Activated T-helper 9 cell treated with anti-CD3 and anti-CD28 coated beads, Interleukin-2, amount 50 U/mL, for 16 hours (primary cell): ENCODE data around the gene VTI1B.
A peak's percentile ranks its signal among the peaks of the same experiment; 100 is the strongest.

Experiments
- DNase-seq: peaks from one replicate; pipeline ENCODE4 v3.0.0-alpha.2; 2020; ENCODE audit warnings: low read depth

The VTI1B gene

GRCh38 chr14:67679006-67679405, 4.6 kb upstream of the VTI1B start:
- no peak for DNase-seq

GRCh38 chr14:67675219-67675582, 769 bp upstream of the VTI1B start:
- DNase-seq, result no peak

DNA sequence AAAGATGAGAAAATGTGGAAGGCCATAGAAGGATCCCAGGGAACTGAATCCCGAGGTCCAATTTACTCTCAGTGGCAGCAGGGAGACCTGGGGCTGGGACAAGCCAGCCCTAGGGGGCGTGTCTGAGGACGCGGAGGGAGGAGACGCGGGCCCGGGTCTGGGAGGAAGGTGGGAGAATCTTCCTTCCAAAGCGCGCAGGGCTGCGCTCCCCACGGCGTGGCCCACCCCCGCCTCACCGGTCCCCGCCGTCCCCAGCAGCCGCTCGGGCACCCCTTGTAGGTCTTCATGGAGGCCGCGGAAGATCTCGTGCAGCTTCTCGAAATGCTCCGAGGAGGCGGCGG, 323 bp downstream of the VTI1B start:
- DNase-seq, result peak; percentile 31

GRCh38 chr14:67673451-67673850, 981 bp downstream of the VTI1B start:
- DNase-seq, result no peak

DNA sequence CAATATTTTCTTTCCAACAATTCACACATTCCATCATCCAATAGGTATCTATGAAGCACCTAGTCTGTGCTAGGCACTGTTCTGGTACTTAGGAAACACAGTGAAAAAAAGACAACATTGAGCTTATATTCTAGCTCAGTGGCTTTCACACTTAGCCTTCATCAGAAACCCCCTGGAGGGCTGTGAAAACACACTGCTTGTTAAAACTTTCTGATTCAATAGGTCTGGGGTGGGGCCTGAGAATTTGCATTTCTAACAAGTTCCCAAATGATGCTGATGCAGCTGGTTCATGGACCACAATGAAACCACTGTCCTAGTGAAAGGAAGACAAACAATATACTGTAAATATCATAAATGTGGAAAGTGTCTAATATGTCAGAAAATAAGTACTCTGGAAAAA, 5.9 kb downstream of the VTI1B start:
- no peak for DNase-seq

- no peak for DNase-seq
These were observed 7.5 kb downstream of the VTI1B start for GRCh38 chr14:67666750-67667449.

DNA sequence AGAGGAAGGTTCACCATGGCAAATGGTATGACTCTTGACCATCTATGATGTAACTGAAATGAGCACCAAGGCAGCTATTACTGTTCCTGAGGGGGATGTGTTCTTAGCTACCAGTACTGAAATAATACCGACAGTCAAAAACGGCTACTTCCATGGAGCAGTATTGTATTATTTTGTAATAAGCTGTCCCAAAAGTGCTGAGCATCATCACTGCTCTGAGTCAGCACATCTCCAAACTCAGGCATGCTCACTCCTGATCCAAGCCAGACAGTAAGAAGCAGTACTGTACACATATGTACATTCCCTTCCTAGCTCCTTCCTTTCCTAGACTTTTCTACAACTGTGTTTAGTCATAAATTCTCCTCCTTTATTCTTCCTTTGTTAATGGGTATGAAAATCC, 8.6 kb downstream of the VTI1B start:
- DNase-seq, result no peak

- no peak for DNase-seq
These were observed 10.8 kb downstream of the VTI1B start for GRCh38 chr14:67663633-67664032.

GRCh38 chr14:67653651-67654280, 20.7 kb downstream of the VTI1B start:
- DNase-seq, result no peak

- no peak for DNase-seq
These were observed 22.2 kb downstream of the VTI1B start for GRCh38 chr14:67652189-67652588.

DNA sequence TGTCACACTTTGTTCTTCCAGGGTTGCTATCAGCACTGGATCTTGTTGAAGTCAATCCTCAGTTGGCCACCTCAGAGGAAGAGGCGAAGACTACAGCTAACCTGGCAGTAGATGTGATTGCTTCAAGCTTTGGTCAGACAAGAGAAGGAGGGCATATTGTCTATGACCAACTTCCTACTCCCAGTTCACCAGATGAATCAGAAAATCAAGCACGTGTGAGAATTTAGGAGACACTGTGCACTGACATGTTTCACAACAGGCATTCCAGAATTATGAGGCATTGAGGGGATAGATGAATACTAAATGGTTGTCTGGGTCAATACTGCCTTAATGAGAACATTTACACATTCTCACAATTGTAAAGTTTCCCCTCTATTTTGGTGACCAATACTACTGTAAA, 23.7 kb downstream of the VTI1B start:
- DNase-seq, result no peak

DNA sequence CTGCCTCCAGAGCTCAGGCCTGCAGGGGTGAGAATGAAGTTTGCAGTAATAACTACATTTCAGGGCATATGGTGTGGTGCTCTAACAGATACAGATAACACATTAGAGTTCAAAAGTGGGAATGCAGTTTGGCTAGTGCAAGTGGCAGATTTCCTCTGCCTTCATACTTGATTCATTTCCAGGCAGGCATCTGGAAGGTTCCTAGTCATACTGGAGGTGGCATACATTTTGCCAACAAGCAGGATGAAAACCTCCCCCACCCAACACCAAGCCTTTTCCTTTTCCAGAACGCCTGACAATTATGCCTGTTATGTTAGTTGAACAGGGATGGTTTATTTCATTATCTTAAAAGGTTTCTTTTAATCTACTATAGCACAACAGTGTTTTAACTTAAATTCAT, 24.3 kb downstream of the VTI1B start:
- no peak for DNase-seq

DNA sequence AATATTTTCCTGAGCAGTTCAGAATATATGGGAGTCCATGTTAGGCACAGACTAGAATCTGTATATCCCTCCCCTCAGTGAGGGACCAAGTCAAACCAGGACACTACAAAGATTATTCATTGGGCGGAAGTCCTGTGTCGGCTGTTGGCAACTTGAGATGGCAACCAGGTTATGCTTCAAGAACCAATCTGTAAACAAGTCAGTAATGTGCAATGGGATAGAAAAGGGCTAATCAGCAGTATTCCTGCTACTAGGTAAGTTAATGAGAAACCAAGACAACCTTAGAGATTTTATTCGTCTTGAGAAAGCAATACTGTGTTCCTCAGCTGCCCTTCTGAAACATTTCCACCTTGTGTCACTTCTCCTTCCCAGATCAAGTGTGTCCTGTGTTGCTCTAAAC, 28.3 kb downstream of the VTI1B start:
- DNase-seq, result no peak

DNA sequence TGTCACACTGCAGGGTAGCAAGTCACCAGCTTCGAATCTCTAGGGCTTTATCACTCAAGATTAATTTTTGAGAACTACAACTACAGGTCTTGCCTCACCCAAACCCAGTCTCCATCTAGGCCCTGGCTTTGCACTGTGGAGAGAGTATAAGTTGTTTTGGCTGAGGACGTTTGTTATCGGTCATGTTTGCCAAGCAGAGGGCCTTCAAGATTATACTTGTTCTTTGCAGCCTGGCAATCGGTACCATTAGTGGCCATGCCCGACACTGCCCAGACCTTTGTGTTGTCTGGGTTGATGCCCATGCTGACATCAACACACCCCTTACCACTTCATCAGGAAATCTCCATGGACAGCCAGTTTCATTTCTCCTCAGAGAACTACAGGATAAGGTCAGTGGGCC, 29.0 kb downstream of the VTI1B start:
- no peak for DNase-seq

DNA sequence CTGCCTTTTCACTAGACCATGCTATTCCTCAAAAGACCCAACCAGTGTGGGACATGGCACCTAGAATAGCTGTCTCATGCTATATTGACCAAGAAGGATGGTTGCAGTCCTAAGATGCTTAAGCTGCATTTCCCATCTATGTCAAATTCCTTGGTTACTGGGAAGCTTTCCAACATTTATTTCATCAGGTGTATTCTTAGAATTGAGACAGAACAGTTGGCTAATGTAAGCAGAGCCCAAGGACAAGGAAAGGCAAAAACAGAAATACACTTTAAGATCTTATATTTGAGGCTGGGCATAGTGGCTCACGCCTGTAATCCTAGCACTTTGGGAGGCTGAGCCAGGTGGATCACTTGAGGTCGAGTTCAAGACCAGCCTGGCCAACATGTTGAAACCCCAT, 30.0 kb downstream of the VTI1B start:
- DNase-seq, result no peak

DNA sequence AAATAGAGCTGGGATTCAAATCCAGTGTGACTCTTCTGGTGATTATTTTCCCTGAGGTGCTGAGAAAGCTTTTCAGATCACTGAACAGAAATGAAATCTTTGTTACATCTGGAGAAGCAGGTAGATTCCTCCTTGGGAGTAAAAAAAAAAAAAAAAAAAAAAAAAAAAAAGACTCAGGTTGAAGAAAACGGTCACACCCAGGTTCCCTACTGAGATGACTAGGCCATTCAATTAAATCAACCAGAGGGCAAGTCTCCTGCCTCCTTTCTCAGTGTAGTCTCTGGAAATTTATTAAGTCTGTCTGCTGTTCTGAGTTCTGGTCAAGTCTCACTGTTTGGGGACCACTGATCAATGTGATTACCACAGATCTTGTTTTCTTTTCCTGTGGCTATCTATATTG, 30.7 kb downstream of the VTI1B start:
- no peak for DNase-seq

DNA sequence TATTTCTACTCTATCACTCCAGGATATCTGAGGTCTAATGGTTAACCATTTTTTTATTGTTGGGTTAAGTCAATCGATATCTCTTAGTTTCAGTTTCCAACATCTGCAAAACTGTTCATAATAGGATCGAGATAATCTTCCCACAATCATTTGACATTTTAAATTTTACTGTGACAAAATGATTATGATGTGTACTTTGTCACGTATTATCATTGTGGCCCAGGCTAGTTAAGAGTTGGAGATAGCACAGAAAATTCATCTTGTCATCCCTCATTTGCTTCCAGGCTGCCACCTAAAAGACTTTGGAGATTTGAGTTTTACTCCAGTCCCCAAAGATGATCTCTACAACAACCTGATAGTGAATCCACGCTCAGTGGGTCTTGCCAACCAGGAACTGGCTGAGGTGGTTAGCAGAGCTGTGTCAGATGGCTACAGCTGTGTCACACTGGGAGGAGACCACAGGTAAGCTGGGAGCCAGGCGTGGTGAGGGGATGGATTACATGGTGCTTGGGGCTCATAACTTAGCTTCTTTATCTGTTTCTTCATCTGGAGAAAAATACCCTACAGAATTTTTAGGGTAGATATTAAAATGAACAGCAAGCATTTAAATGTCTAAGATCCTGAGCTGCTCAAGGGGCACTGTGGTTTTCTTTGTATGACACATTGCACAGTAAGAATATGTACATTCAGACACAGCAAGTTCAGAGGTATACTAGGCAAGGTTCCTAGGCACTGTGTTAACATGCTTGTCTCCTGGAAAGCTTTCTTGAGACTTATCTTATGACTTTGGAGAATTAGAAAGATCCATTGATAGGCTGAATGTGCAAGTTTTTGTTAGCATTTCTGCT, 32.3 kb downstream of the VTI1B start:
- no peak for DNase-seq

- DNase-seq, result no peak
These were observed 33.0 kb downstream of the VTI1B start for GRCh38 chr14:67641480-67641879.

GRCh38 chr14:67638642-67639041, 35.8 kb downstream of the VTI1B start:
- DNase-seq, result no peak

DNA sequence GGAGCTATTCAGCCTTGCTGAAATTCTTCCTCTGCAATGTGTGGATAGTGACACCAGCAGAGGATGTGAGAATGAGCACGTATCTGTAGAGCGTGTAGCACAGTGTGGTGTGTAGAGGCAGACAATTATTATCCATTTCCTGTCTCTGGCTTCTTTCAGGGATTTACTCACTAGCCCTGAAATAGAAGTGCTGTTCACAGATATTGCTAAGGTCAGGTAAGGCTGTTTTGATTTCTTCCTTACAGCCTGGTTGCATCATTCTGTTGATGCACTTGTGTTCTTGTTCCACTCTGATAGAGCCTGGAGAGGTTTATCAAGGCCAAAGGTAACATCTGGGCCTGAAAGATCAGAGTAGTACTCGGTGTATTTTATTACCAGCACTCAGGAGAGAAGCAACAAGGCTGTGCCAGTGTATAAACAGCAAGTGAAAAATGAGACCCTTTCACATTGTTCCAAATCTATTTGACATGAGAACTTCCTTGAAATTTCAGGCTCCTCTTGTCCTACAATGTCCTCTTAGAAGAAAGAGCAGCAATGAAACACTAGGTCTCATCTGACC, 38.0 kb downstream of the VTI1B start:
- DNase-seq, result no peak

DNA sequence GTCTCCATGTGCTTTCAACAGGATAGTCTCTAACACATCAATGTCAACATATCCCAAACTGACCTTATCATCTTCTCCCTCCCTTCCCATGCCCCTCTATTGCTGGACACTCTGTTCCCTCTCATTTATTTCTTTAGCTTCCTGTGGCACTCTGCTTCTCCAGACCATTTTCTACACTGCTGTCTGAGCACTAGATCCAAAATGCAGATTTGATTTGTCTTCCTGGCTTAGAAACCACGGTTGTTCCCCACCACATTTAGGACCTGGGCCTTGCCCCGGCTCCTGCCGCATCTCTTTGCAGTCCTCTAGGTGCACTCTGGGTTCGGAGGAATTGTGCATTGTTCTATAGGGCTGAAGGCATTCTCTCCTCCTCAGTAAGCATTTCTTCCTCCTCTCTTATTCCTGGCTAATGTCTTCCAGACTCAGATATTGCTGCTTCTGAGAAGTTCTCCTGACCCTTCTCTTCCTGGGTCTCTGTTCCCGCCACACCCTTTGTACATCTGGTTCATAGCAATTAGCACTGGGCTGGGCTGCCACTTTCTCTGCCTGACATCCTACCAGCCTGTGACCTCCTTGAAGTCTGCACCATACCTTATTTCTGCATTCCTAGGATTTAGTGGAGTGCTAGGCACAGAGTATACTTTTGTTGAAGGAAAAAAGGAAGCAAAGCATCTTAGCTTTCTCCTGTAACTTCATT, 40.8 kb downstream of the VTI1B start:
- no peak for DNase-seq

DNA sequence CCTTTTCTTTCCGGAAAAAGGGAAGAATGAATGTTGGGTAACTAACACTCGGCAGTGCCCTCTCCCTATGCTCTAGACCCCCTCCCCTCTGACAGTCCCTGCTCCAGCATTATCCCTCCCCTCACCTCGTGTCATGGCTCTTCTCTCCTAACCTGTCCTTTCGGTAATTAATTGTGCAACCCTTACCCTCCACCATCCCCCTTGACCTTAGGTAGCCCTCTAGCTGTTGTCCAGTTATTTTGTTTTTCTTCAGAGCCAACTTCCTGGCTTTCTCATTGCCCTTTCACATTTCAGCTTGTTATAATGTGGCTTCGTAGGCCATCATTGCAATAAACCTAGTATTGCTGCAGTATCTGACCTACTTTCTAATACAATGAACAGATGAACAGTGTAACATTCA, 43.5 kb downstream of the VTI1B start:
- DNase-seq, result no peak
